NCI-H1092 treated with DMSO at 0.1 percent for 48 hours (cell line): ENCODE results near the gene FOSL2.
"Not testable (repeated sequence)": the region's sequence is repeated elsewhere in the genome, so short reads cannot be mapped to it uniquely, and the experiment has no call there.

ENCODE experiments used
- DNase-seq: peaks from one replicate; lab custom pipeline; 2025; lab: John Stamatoyannopoulos, UW

The FOSL2 gene

DNA sequence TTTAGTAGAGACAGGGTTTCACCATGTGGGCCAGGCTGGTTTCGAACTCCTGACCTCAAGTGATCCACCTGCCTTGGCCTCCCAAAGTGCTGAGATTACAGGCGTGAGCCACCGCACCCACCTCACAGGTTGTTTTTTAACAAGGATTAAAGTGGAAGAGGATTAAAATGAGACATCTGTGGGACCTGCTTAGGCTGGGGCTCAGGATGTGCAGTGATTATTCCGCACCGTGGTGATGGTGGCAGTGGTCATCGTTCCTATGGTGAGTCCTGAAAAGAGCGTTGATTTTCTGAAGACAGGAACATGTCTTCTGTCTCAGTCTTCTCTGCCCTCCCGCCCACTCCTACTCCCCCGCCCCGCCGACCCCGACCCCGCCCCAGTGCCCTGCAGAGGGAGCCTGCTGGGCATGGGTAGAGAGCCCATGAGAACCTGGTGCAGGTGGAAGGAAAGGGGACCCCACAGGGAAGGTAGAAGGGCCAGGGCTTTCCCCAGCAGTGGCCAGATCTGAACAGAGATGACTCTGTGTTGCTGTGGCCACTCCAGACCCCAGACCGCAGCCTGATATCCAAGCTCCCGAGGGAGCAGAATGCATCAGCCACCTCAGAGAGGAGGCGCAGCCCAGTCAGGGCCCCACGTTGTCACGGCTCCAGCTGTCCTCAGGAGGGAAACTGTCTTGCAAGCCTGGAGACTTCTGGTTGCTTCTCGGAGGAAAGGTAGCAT is 34.5 kb upstream of the FOSL2 start:
- no peak for DNase-seq

GRCh38 chr2:28358668-28359201 is 33.9 kb upstream of the FOSL2 start:
- no peak for DNase-seq

DNA sequence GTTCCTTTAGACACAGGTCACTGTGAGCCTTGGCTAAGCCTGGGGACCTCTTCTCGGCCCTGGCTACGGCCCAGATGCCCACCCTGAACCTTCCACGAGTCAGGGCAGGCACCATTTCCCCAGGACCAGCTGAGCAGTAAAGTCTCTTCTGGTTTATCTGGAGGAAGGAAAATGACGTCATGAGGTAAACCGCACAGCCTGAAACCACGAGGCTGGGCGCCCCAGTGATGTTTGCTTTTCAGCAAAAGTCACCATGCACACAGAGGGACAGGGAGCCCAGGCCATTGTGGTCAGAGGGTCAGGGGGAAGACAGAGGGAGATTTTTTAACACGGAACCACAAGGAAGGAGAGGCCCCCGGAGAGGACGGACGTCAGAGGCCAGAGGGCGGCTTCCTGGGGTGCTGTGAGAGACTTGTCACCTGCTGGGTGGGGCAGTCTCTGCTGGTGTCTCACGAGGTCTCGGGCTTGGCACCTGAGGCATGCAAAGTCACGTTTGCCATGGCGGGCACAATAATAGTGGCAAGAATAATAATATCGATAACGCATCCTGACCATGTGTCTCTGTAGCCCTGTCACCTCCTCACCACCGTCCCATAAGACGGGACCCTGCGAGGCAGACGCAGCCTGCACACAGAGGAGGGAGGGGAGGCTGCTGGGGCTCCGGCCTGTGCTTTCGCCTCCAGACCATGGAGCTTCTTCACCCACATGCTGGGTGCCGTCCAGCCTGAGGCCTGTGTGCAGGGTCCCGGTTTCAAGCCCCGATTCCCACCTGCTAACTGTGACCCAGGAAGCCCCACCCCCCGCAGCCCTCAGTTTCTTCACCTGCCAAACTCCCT is 33.2 kb upstream of the FOSL2 start:
- DNase-seq: no peak

GRCh38 chr2:28360058-28360717 is 32.5 kb upstream of the FOSL2 start:
- DNase-seq: no peak

DNA sequence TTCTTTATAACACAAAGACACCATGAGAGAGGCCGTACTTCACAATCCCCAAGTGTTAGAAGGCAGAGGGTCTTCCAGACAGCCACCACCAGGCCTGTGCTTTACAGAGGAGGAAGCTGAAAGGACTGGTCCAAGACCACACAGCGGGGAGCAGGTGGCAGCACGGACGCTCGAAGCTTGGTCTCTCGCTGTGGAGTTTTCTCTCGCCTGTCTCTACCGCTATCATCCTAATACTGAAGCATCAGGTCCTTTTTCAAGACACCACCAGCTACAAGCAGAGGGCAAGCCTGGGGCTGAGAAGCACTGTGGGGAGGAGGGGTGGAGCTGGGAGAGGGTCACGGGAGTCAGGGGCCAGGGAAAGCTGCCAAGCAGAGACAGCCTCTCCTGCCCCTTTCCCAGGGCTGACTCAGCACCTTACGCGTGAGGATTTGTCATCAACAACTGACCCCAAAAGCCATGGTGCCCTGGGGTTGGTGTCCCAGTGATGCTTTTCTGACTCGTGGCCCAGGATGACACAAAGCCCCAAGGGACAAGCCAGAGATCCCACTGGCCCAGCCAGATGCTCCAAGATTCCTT is 31.9 kb upstream of the FOSL2 start:
- DNase-seq: no peak

DNA sequence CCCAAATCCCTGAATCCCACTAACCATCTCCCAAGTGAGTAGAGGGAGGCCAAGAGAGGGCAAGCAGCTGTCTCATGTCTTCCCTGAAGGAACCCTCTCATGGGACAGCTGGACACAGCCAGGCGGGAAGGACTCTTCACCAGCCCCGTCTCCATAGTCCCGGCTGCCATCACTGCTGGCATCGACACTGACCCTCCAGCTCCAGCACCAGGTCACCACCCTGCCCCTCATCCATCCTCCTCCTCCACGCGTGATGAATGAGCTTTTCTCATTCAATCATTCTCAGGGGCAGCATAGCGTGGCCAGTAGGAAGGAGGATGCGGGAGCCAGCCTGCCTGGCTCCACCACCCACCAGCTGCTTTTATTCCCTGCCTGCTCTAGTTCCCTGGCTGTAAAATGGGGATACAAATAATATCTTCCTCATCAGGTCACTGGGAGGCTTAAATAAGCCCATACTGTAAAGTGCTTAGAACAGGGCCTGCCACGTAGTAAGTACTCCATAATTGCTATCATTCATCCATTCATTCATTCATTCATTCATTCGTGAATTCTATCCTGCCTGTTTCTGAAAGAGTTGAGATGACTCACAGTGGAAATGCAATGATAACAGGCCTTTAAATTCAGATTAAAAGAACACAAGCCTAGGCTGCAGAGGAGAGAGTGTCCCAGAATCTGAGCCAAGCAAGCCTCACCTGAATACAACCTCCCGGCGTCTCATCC is 30.5 kb upstream of the FOSL2 start:
- DNase-seq: no peak

DNA sequence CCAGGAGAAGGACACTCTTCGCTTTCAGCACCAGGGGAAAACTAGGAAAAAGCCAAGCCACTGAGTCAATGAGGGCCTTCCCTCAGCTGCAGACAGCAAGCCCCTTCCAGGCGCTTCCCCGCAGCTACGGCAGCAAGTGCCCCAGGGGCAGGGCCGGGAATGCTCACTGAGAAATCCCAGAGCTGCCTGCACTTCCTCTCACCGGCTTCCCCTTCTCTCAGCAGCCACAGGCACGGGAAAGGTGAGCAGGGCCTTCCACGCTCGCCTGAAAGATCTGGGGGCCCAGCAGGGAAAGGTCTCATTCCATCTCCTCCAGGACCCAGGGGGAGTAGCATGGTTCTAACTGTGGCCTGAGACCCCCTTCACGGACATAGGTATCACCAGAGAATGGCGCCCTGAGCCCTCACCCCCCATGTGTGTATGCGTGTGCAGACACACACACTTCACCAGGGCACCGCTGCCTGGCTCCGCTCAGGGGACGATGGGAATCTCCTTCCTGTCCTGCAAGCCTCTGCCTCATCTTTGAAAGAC is 29.6 kb upstream of the FOSL2 start:
- no peak for DNase-seq

DNA sequence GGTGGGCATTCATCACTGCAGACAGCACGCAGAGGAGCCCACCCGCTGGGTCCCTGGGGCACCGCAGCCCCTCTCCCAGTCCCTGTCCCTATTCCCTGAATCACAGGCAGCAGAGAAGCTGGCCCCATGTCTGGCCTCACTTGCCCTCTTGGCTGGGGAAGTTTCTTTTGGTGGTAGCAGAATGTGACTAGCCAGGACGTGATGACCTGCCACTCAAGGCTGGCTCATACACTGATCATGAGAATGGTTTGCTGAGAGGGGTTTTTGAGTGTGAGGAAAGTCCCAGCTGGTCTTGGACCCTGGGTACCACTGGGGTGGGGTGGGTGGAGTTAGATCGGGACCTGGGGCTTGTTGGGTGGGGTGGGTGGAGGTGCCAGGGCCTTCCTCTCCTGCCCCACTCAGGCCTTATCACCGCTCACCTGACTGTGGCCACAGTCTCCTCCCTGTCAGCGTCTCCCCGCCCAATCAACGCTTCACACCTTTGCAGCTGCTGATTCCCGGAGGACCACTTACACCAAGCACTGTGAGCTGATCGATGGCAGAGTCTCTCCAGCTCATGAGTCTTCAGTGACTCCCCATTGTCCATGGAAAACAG is 28.9 kb upstream of the FOSL2 start:
- no peak for DNase-seq

- DNase-seq: no peak
Observed at GRCh38 chr2:28364610-28365009, 28.0 kb upstream of the FOSL2 start.

- no peak for DNase-seq
Observed at GRCh38 chr2:28365158-28365557, 27.5 kb upstream of the FOSL2 start.

- DNase-seq: no peak
Observed at GRCh38 chr2:28366149-28366495, 26.5 kb upstream of the FOSL2 start.

GRCh38 chr2:28366496-28367282 is 26.0 kb upstream of the FOSL2 start:
- no peak for DNase-seq

DNA sequence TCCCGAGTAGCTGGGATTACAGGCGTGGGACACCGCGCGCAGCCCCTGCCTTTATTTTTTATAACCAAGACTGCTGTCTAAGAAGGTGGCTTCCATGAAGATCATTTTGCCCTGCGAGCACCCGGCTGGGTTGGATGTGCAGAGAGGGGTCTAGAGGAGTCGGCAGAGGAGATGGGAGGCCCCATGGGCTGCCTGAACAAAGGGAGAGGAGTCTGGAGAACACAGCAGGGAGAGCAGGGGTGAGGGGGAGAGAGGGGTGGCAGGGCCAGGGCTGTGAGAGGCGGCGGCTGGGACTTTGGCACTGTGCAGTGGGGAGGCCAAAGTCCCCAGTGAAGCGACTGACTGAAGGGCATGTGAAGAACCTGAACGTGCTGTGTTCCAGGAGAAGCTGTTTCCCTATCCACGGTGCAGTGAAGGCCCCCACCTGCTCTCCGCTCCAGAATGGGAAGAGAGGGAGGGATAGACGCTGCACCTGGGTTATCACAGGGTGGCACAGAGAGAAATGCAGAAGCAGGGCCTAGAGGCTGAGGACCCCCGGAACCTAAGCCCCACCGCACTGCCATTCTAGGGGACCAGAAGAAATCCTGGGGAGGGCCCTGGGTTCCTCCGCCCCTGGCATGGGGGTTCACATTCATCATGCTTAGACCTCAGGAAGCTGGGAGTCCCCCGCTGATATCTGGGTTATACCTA is 24.8 kb upstream of the FOSL2 start:
- DNase-seq: no peak

DNA sequence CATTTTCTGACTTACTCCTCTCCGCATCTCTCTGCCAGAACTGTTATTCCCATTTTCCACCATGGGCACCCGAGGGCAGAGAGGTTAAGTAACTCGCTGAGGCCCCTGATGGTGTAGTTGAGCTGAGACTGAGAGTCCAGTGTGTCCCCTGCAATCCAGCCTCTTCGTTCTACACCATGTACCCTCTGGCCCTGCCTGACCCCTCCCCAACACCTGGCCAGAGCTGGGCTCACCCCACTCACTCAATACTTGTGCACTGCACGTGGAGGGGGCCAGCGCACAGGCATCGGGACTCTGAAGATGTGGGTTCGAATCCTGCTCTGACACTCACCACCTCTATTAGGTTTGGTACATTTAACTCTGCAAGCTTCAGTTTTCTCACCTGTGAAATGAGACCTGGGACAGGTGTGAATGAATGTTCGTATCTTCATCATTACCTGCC is 24.3 kb upstream of the FOSL2 start:
- no peak for DNase-seq

DNA sequence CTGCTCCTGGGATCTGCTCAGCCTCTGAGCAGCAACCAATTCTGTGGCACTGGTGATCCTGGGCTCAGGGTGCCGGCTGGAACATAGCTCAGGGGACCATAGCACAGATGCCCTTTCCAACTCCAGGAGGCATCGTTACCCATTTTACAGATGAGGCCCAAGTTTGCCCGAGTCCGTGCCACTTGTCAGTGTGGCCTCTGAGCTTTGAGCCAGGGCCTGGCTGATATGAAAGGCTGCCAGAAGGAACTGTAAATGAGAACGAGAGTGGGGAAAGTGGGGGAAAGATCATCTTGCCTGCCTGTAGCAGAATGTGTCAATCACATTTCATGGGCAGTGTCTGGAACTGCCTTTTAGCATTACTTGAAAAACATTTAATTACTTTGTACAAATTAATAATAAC is 23.3 kb upstream of the FOSL2 start:
- no peak for DNase-seq

- DNase-seq: no peak
Observed at GRCh38 chr2:28370354-28370753, 22.3 kb upstream of the FOSL2 start.

GRCh38 chr2:28371728-28372127 is 20.9 kb upstream of the FOSL2 start:
- not testable (repeated sequence) for DNase-seq

DNA sequence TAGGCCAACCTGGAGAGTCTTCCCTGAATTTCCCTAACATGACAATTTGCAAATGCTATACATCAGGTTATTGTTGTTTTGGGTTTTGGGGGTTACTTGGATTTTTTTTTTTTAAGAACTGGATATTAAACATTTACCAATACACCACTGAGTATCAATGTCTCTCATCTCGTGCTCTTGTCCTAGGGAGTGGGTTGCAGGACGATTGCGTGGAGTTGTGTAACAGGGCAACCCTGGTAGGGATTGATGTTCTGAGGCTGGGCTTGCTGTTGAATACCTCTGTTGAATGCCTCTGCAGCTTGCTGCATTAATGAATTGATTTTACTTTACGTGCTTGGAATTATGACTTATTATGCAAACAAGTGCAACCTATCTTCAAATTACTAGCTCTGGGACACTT is 18.8 kb upstream of the FOSL2 start:
- no peak for DNase-seq

GRCh38 chr2:28374331-28374730 is 18.3 kb upstream of the FOSL2 start:
- no peak for DNase-seq

DNA sequence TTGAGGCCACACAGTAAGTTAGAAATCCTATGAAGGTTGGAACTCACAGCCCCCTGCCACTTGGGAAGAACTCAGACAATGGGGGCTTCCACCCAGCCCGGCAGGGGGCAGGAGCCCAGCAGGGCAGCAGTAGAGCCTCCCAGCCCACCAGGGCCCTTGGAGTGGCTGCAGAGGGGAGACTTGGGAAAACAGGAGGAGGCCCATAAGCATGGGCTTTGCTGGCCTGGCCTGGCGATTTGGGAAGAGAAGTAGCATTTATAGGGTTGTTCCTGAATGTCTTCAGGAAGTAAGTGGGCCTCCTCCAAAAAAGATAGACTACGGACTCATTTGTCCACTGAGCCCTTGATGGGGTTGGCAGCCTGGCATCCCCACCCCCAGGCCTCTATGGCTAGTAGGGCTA is 17.4 kb upstream of the FOSL2 start:
- DNase-seq: no peak
